Heart left ventricle (tissue), 13 donors: ENCODE results near the gene XXYLT1.

ENCODE experiments used
- POLR2A ChIP-seq, 2 donors: fragments of 450-650 bp; IDR thresholded peaks; one replicate each; pipeline ENCODE4 v1.6.1; 2017; ENCODE audit warnings: antibody characterized with exemption in 2 of 2, mild to moderate bottlenecking in 2 of 2, moderate library complexity in 2 of 2
- TF ChIP-seq, protein P1 (sequence below), 12 donors: fragments of 200-600 bp; sonication (generic) in 4 of 12; IDR thresholded peaks; one replicate each; pipeline versions ENCODE4 v1.5.0 to v1.8.0; 2018 to 2022; ENCODE audit warnings: antibody characterized with exemption in 12 of 12, mild to moderate bottlenecking in 5 of 12
- donor health status: ischemic (EF 13 %, LVEDD 7.1; RV severe dilation, severe dysfunction).
- donor health status: DM: no; HTN: yes; CAD: no.
- donor health status: DM: no; HTN: no; CAD: no.
- donor health status: ischemic (EF 25% LVEDD 6.9; RV normal size, moderate dysfunction).
- donor health status: ischemic (EF 25% LVEDD 5.7; RV mildly dilated, moderate dysfunction).
- donor health status: ischemic (EF 35%, LVEDD 5.7; RV mildly dilated, moderate dysfunction).
- donor health status: nonischemic (EF 11% LVEDD 7.7; RV severe dilation, severe dysfunction).
- donor health status: DM: yes; HTN: yes; CAD: no.
- donor health status: PGD.
- donor health status: ischemic (EF 29% LVEDD 5.4; RV normal size, mild dysfunction).
- donor health status: nonischemic (EF 23%, LVEDD 6.1; RV moderate dilation, normal function).

DNA sequence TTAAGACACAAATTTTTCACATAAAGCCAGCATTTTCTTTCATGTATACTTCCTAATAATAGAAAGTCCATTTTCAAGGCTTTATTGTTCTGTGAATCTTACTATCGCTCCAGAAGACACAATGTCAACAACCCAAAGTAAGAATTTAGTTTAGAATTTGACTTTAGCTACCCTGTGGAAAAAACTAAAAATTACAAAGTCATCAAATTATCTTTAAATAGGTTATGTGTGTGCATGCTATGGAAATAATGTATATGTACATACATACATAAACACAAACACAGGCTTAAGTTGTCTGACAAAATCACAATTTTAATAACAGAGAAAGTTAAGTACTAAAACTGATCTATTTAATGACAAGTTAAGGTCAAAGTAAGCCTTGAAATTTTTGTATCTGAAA, 20.2 kb upstream of the XXYLT1 start:
- TF ChIP-seq, protein P1, sequence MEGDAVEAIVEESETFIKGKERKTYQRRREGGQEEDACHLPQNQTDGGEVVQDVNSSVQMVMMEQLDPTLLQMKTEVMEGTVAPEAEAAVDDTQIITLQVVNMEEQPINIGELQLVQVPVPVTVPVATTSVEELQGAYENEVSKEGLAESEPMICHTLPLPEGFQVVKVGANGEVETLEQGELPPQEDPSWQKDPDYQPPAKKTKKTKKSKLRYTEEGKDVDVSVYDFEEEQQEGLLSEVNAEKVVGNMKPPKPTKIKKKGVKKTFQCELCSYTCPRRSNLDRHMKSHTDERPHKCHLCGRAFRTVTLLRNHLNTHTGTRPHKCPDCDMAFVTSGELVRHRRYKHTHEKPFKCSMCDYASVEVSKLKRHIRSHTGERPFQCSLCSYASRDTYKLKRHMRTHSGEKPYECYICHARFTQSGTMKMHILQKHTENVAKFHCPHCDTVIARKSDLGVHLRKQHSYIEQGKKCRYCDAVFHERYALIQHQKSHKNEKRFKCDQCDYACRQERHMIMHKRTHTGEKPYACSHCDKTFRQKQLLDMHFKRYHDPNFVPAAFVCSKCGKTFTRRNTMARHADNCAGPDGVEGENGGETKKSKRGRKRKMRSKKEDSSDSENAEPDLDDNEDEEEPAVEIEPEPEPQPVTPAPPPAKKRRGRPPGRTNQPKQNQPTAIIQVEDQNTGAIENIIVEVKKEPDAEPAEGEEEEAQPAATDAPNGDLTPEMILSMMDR (IDR thresholded peaks at IDR 0.05): no peak
- TF ChIP-seq POLR2A (IDR thresholded peaks at IDR 0.05): no peak
